HG02885 (cell line): ENCODE data around the gene FAM53A.

Source experiments
- ATAC-seq: cut with Tn5 transposase; IDR thresholded peaks from one replicate; pipeline ENCODE4 v1.9.1; 2021; ENCODE audit warnings: mild to moderate bottlenecking; ENCODE audit not compliant: unreplicated experiment, poor library complexity

The FAM53A gene, protein sequence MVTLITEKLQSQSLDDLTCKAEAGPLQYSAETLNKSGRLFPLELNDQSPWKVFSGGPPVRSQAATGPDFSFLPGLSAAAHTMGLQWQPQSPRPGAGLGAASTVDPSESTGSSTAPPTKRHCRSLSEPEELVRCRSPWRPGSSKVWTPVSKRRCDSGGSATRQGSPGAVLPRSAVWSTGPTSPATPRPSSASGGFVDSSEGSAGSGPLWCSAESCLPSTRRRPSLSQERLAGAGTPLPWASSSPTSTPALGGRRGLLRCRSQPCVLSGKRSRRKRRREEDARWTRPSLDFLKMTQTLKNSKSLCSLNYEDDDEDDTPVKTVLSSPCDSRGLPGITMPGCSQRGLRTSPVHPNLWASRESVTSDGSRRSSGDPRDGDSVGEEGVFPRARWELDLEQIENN

DNA sequence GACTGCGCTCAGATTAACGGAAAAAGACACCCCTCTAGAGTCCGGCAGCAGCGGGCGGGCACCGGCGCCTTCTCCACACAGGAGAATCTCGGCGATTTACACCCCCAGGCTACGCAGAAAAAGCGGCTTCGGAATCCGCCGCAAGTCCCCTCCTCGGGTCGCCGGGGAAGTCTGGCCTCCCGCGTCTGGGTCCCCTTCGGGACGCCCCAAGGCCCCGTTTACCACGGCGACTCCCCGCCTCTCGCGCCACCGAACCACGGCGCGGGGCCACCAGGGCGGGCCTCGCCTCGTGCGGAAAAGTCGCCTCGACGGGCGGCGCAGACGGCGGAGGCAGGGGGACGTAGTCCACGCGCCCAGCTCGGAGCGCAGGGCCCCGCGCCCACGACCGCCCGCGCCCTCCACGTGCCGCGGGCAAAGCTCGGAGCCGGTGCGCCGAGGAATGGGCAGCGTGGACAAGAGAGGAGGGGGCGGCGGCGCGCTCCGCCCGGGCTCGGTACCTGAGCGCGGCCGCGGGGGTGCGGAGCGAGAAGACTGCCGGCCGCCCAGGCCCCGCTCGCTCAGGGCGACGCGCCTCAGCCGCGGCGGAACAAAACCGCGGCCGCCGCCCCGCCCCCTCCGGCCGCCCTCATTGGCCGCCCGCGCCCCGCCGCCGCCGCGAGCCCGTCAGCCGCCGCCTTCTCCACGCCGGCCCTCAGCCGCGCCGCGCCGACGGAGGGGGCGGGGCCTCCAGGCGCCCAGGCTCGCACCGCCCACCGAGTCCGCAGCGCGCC is at the start of gene FAM53A:
Gene FAM53A, minus strand, starts transcription at position 578 of the 770 bp plus-strand sequence. CDS start 15,572 bp downstream, outside the sequence.
- peak; percentile 89 for ATAC-seq

DNA sequence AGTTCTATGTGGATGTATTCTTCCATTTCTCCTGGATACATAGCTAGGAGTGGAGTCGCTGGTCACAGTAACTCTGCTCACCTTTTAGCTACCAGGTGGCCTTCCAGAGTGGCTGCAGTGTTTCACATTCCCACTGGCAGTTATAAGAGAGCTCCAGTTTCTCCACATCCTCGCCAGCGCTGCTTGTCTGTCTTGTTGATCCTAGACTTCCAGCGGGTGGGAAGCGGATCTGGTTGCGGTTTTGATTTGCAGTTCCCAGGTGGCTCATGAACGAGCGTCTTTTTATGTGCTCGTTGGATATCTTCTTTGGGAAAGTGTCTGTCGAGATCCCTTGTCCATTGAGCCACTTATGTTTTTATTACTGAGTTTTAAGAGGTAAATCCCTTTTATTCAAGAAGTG is 48.8 kb upstream of the FAM53A start:
- no peak for ATAC-seq

DNA sequence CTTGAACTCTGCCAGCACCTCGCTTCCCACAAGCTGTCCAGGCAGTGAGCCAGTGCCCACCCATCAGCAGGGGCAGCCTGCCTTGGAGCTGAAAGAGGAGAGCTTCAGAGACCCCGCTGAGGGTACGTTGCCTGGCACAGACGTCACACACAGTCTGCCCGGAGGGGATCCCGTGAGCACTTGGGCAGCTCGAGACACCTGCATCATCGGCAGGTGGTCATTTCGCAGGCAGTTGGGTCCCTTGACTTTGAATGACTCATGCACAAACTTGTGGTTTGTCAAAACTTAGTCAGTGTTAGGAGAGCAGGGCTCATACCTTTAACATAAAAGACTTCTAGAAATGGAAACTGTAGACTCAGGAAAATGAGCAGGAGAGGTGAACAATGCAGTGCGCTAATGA is 47.1 kb upstream of the FAM53A start:
- no peak for ATAC-seq

DNA sequence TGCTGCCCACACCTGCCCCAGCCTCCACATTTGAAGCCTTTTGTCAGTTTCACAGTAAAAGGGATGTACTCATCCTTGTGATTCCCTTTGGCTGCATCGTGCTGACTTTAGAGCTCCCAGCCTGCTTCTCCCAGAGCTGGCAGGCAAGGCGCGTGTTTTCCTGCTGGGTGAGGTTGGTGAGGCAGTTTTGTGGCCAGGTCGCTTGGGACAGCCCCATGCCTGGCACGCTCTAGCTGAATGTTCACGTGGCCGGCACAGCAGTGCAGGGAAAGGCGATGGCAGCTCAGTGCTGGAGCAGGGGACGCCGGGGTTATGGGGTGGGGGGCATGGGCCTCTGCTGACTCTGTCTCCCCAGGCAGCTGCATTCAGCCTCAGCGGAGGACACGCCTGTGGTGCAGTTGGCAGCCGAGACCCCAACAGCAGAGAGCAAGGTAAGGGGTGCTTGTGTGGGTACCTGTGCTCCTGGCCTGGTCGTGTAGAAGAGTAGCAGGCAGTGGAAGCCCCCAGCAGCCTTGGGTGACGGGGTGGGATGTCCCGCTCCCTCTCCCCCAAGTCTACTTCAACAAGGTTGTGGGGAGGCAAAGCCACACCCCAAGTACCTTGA is 46.5 kb upstream of the FAM53A start:
- ATAC-seq: no peak

DNA sequence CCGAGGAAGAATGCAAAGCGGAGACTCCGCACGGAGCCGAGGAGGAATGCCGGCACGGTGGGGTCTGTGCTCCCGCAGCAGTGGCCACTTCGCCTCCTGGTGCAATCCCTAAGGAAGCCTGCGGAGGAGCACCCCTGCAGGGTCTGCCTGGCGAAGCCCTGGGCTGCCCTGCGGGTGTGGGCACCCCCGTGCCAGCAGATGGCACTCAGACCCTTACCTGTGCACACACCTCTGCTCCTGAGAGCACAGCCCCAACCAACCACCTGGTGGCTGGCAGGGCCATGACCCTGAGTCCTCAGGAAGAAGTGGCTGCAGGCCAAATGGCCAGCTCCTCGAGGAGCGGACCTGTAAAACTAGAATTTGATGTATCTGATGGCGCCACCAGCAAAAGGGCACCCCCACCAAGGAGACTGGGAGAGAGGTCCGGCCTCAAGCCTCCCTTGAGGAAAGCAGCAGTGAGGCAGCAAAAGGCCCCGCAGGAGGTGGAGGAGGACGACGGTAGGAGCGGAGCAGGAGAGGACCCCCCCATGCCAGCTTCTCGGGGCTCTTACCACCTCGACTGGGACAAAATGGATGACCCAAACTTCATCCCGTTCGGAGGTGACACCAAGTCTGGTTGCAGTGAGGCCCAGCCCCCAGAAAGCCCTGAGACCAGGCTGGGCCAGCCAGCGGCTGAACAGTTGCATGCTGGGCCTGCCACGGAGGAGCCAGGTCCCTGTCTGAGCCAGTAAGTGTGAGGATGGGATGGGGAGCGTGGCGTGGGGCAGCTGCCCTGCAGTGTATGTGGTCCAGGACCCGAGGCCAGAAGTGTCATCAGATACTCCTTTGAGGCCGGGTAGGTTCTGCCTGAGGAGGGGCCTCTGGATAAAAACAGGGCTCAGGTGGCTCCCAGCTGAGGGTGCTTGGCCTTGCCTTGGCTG is 44.2 kb upstream of the FAM53A start:
- no peak for ATAC-seq

DNA sequence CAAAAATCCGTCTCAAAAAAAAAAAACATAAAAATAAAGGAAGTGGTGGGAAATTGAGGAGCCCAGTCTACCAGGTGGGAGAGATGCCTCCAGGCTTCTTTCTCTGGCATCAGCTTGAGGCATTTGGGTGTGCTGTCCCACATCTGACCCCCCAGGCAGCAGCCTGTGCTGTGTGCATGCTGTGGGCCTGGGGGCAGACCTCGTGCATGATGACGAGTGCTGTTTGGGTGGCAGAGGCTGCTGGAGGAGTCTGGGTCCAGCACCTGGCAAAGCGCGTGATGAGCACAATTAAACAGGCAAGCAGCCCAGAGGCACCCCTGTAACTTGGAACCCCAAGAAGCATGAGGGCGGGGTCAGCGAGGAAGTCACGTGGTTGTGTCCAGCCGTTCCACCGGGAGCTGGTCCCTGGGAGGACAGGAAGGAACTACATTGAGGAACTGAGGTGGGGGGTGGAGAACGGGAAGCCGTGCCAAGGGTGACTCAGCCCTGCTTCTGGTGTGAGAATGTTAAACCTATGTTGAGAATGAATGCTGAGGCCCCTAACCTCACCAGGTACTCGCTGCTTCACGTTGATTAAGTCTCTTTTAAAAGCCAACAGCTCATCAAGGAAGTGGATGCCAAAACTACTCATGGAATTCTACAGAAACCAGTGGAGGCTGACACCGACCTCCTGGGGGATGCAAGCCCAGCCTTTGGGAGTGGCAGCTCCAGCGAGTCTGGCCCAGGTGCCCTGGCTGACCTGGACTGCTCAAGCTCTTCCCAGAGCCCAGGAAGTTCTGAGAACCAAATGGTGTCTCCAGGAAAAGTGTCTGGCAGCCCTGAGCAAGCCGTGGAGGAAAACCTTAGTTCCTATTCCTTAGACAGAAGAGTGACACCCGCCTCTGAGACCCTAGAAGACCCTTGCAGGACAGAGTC is 43.3 kb upstream of the FAM53A start:
- ATAC-seq: no peak

DNA sequence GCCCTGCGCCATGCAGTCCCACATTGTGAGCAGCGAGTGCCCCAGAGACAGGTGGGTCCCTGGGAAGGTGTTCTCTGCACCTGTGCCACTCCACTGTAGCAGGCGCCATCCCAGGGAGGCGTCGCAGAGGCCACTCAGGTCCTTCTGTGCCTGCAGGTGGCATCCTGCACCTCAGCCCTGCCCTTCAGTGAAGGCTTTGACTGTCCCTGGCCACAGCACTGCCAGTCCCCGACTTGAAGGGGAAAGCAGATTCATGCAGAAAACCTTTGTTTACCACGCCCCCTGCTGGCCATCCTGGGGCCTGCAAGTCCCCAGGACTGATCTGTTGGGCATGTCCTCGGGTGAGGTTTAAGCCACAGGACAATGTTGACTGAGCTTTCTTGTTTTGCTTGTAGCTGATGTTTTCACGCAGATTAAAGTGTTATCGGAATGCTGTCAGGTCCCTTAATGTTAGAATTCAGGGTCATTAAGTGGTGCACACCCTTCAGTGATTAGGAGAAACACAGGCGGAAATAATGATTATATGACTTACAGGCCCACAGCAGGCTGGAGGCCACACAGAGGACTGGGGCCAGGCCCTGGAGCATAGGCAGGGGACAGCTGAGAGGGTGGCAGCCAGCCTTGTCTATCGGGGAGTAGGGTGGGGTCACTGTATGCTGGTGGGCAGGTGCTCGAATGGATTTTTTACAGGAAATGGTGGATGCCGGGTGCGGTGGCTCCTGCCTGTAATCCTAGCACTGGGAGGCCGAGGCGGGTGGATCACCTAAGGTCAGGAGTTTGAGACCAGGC is 42.2 kb upstream of the FAM53A start:
- peak; percentile 28 for ATAC-seq

DNA sequence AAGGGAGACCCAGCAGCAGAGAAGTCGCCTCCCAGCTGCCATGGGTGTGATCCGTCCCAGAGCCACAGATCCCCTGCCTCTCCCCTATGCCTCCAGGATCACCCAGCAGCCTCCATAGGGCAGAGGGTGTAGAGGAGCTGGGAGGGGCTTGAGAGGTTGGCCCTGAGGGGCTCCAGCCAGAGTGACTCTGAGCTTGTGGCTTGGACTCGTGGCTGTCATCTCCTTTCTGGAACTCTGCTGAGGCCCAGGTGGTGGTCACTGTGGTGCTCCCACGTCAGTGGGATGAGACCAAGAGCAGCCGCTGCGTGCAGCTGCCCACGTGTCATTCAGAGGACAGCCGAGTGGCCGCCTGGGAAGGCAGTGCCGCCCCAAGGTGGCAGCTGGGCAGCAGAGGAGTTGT is 41.4 kb upstream of the FAM53A start:
- no peak for ATAC-seq

DNA sequence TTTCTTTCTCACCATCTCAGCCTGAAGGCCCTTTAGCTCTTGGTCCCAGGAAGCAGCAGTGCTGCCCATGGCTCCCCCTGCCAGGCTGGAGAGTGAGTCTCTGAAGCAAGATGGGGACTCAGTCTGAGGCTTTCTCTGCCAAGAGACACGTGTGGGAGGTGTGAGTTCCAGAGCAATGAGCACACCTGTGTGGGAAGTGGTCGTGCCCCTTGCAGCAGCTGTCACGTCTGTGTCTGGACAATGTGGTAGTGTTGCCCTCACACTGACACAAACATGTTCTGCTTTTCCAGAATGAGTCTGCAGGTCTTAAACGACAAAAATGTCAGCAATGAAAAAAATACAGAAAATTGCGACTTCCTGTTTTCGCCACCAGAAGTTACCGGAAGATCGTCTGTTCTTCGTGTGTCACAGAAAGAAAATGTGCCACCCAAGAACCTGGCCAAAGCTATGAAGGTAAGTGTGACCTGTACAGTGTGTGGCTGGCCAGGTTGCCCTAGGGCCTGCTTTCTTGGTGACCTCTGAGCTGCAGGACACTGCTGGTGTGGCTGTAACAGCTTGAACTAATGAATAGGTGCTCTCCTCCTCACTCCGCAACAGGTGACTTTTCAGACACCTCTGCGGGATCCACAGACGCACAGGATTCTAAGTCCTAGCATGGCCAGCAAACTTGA is 39.2 kb upstream of the FAM53A start:
- no peak for ATAC-seq

DNA sequence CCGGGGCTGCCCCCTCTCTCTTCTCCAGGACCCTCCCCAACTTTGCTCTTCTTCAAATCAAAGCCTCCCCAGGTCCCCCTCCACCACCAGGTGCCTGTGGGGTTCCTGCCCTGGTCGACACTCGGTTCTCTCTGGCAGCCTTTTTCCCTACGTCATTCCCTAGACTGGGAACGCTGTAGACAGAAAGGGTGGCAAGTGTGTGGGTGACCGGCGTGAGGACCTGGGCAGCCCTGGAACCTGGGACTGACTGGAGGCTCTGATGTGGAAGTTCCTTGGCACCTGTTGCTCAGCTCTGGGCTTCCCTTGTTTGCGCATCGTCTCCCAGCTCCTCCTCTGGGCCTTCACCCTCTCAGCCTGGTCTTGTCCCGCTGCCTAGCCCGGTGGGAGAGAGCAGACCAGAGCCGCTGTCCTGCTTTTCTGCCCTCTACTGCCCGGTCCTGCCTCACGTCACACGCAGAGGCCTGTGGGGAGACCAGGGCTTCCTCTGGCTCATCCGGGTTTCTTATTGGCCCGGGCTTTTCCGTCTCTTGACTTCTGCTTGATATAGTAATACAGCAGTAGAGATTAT is 38.5 kb upstream of the FAM53A start:
- no peak for ATAC-seq

DNA sequence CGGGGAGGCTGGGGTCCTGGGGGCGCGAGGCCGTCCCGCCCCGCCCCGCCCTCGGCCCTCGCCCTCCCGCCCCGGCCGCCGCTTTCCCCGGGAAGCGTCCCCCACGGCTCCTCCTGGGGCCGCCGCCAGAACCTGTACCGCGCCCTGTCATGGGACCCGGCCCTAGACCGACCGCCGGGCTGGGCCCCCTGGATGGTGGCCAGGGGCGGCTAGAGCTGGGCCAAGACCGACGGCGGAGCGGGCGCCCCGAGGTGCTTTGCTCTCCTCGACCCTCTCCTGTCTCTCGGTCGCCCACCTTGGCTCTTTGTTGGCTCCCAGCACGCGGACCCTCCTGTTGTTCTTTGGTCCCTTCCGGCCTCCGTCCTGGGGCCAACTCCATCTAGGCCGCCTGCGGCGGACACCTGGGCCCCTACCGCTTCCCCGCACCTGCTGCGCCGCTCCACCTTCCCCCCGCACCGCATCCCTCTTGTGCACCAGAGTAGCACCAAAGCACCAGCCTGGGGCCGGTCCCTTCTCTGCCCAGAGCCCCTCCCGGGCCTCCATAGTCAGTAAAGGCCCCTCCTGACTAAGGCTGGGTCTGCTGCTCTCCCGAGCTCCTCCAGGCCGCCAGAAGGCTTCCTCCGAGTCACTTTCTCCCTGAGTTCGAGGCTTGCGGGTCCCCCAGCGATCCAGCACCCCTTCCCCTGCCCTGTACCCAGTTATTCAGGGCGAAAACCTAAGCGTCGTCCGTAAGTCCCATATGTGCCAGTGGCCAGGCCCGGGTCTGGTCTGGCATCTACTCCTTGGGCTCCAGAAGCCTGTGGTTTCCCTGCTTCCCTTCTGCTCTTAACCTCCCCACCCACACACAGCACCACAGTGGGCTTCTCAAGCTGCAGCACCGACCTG is 37.8 kb upstream of the FAM53A start:
- no peak for ATAC-seq

DNA sequence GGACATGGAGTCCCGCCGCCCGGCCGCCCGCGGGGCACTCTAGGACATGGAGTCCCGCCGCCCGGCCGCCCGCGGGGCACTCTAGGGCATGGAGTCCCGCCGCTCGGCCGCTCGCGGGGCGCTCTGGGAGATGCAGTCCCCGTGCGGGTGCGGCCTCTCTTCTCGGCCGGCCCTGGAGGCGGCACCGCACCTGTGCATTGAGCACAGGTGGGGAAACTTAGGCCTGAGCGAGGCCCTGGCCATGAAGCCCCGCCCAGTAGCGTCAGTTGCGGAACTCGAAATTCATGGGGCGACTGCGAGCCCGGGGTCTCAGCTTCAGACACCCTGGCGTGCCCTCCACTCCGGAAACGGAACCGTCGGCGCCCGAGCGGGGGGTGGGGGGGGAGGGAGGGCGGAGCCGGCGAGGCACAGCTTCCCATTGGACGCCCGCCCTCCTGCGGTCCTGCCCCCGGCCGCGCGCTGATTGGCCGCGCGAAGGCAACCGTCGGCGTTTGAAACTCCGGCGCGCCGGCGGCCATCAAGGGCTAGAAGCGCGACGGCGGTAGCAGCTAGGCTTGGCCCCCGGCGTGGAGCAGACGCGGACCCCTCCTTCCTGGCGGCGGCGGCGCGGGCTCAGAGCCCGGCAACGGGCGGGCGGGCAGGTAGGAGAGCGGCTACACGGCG is 37.0 kb upstream of the FAM53A start, which contains the start of the genes TACC3 and TMEM129:
Gene TACC3, plus strand, starts transcription at position 519 of the 663 bp plus-strand sequence. CDS start 1,901 bp downstream, outside the sequence.
Gene TMEM129, minus strand, starts transcription at position 321 of the 663 bp plus-strand sequence. CDS start 486 bp downstream, outside the sequence.
- ATAC-seq: peak; percentile 80

DNA sequence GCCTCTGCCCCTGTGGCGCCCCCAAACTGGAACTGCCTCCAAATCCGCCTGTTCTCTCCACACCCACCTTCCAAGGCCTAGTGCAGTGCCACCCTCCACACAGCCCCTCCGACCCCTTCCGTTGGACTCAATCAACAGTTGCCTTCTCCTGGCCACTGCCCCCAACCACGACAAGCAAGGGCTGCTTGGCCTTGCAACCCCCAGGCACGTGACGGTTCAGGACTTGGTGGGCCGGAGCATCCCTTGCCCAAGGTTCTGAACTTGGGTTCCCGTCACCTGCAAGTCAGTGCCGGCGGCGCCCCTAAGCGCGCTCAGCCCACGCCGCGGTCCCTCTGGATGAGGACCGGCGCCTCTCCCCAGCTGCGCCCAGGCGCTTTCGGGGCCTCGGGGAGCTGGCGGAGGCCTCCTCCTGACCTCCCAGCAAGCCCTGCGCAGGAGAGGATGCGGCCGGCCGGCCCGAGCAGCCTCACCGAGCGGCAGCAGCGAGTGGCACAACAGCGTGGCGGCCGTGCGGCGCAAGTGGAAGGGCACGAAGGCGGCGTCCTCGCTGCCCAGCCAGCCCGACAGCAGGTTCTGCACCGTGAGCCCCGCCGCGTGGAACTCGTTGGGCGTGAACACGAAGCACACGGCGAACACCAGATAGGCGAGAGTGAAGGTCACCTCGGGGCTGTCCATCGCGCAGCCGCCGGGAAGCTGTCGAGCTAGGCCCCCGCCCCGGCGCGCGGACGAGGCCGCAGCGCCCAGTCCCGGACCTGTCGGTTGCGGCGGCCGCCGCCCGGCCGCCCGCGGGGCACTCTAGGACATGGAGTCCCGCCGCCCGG is 36.3 kb upstream of the FAM53A start:
- no peak for ATAC-seq

DNA sequence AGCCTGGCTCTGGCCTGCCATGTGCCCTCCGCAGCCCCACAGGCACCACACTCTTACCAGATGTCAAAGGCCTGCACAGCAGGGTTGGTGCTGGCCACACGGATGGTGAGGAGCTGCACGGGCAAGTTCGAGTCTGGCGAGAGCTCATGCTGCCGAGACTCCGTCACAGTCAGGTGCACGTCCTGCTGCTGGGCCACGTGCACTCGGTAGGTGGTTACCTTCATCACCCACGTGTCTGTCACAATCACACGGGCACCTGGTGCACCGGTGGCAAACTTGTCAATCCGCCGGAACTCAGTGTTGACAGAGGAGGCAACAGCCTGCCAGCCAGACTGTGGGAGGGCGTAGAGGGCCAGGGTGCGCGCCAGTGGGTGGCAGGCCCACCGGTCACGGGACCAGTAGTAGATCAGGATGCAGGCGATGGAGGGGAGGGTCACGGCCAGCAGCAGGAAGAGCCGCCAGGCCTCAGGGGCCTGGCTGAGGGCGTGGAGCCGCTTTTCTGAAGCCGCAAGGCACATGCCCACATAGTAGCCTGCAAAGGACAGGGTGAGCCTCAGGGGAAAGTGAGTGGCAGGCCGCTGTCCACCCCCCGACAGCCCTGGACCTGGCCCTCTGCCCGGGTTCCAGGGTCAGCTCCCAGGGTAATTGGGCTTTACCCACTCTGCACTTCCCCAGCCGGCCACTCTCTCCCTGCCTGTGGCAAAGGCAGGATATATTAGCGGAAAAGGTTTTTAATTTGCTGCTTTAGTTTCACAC is 34.2 kb upstream of the FAM53A start:
- no peak for ATAC-seq
